GM12878 (cell line): ENCODE data around the gene CATSPER4. TPM values are rescaled to one million over a fixed set of nuclear protein-coding genes. Genes with fewer than 3 reads are reported as not detected.

Experiments used
- ATF7 ChIP-seq: fragments of 450-650 bp; IDR thresholded peaks from 2 replicates; pipeline ENCODE4 v1.6.1; 2016; ENCODE audit warnings: low read depth, mild to moderate bottlenecking
- BRCA1 ChIP-seq: IDR thresholded peaks from 2 replicates; pipeline ENCODE4 v1.6.1; 2011; ENCODE audit warnings: low read depth, low read length, improper control_type of control experiment
- CREM ChIP-seq: IDR thresholded peaks from 2 replicates; pipeline ENCODE4 v1.6.1; 2014; ENCODE audit warnings: antibody characterized with exemption, low read depth
- EED ChIP-seq: sonication (generic); IDR thresholded peaks from 2 replicates; pipeline ENCODE4 v1.6.1; 2016; ENCODE audit warnings: antibody characterized with exemption, low read depth
- ESRRA ChIP-seq: IDR thresholded peaks from 2 replicates; pipeline ENCODE4 v1.6.1; 2012; ENCODE audit warnings: mild to moderate bottlenecking, low read length, improper control_type of control experiment
- IKZF2 ChIP-seq, 2 experiments: fragments of 450-650 bp; IDR thresholded peaks; 2 replicates each; pipeline ENCODE4 v1.6.1; 2017; ENCODE audit warnings: mild to moderate bottlenecking in 2 of 2, moderate library complexity in 2 of 2
- JUNB ChIP-seq: IDR thresholded peaks from 2 replicates; pipeline ENCODE4 v1.6.1; 2016; ENCODE audit warnings: antibody characterized with exemption, mild to moderate bottlenecking
- MXI1 ChIP-seq: fragments of 150-350 bp; IDR thresholded peaks from 2 replicates; pipeline ENCODE4 v1.6.1; 2011; ENCODE audit warnings: low read depth, mild to moderate bottlenecking, inconsistent platforms, low read length, improper control_type of control experiment
- MYC ChIP-seq: IDR thresholded peaks from 2 replicates; pipeline ENCODE4 v1.6.1; 2011; ENCODE audit warnings: mild to moderate bottlenecking, low read length, moderate library complexity, inconsistent platforms; ENCODE audit not compliant: insufficient read depth, insufficient replicate concordance, insufficient read length, severe bottlenecking
- NBN ChIP-seq: fragments of 450-650 bp; IDR thresholded peaks from 2 replicates; pipeline ENCODE4 v1.6.1; 2016
- NFXL1 ChIP-seq: fragments of 450-650 bp; IDR thresholded peaks from 2 replicates; pipeline ENCODE4 v1.6.1; 2017; ENCODE audit warnings: antibody characterized with exemption, mild to moderate bottlenecking, borderline replicate concordance
- NR2C2 ChIP-seq: IDR thresholded peaks from 2 replicates; pipeline ENCODE4 v1.6.1; 2011; ENCODE audit warnings: borderline replicate concordance, low read depth; ENCODE audit not compliant: control insufficient read depth, insufficient read length
- POLR2AphosphoS5 ChIP-seq: IDR thresholded peaks from 2 replicates; pipeline ENCODE4 v1.6.1; 2011; ENCODE audit warnings: mild to moderate bottlenecking, low read length, inconsistent platforms
- RFX5 ChIP-seq: IDR thresholded peaks from 2 replicates; pipeline ENCODE4 v1.6.1; 2011; ENCODE audit warnings: low read depth, low read length, improper control_type of control experiment
- RUNX3 ChIP-seq: IDR thresholded peaks from 2 replicates; pipeline ENCODE4 v1.6.1; 2012; ENCODE audit warnings: low read length, inconsistent platforms
- SIN3A ChIP-seq: IDR thresholded peaks from 2 replicates; pipeline ENCODE4 v1.6.1; 2012; ENCODE audit warnings: low read depth, low read length, improper control_type of control experiment
- SMC3 ChIP-seq: IDR thresholded peaks from 2 replicates; pipeline ENCODE4 v1.6.1; 2011; ENCODE audit warnings: low read length, improper control_type of control experiment, borderline replicate concordance
- SUZ12 ChIP-seq: fragments of 200-600 bp; sonication (generic); IDR thresholded peaks from one replicate; pipeline ENCODE4 v1.6.1; 2018; ENCODE audit warnings: antibody characterized with exemption, mild to moderate bottlenecking; ENCODE audit not compliant: unreplicated experiment
- TARDBP ChIP-seq: IDR thresholded peaks from 2 replicates; pipeline ENCODE4 v1.6.1; 2016; ENCODE audit warnings: borderline replicate concordance
- ZNF207 ChIP-seq: fragments of 450-650 bp; IDR thresholded peaks from 2 replicates; pipeline ENCODE4 v1.6.1; 2014; ENCODE audit warnings: antibody characterized with exemption, mild to moderate bottlenecking, borderline replicate concordance
- ZNF217 ChIP-seq: fragments of 450-650 bp; IDR thresholded peaks from 2 replicates; pipeline ENCODE4 v1.6.1; 2017; ENCODE audit warnings: antibody characterized with exemption, mild to moderate bottlenecking
- ZNF622 ChIP-seq: fragments of 450-650 bp; IDR thresholded peaks from 2 replicates; pipeline ENCODE4 v1.6.1; 2017; ENCODE audit warnings: mild to moderate bottlenecking, inconsistent platforms
- polyA plus RNA-seq, 11 experiments: library from polyadenylated mRNA; depleted of rRNA in 4 of 11; unstranded in 6 of 11; stranded (reverse) in 5 of 11; fragments of >200 nt; fragmentation: Nextera tagmentation in 4 of 11; fragmentation: Illumina TruSeq in 1 of 11; extraction: Ambion mirVana in 4 of 11; extraction: Trizol in 1 of 11; gene quantifications; 1 replicate in 1 of 11; 2 replicates in 10 of 11; pipeline versions ENCODE4 v1.2.1 to v1.2.3, GENCODE V29; 2011 to 2016; ENCODE audit warnings: inconsistent platforms in 2 of 11, missing spikeins in 2 of 11, low read depth in 1 of 11
- total RNA-seq, 4 experiments: library from RNA; depleted of rRNA in 3 of 4; stranded (reverse); fragments of >200 nt in 3 of 4; fragmentation: Illumina TruSeq in 1 of 4; extraction: Trizol in 1 of 4; gene quantifications; 2 replicates each; pipeline versions ENCODE4 v1.2.1 to v1.2.3, GENCODE V29; 2013 to 2021
- TF ChIP-seq, protein P1 (sequence below): fragments of 150-350 bp; IDR thresholded peaks from 2 replicates; pipeline ENCODE4 v1.6.1; 2016; ENCODE audit warnings: low read depth, low read length
- TF ChIP-seq, protein P2 (sequence below): IDR thresholded peaks from 2 replicates; pipeline ENCODE4 v1.6.1; 2011; ENCODE audit warnings: borderline replicate concordance, low read depth, mild to moderate bottlenecking, moderate library complexity, mixed read lengths, low read length; ENCODE audit not compliant: insufficient read depth; ENCODE audit errors: extremely low read length
- TF ChIP-seq, protein P3 (sequence below): fragments of 450-650 bp; IDR thresholded peaks from 2 replicates; pipeline ENCODE4 v1.6.1; 2017; ENCODE audit warnings: antibody characterized with exemption, mild to moderate bottlenecking, moderate library complexity

Gene CATSPER4
- total and polyA plus RNA-seq, 10 of the 15 experiments (the other 5 are each of a cell fraction or from before 2014, with no cell fraction given) = 0.13 TPM; not detected in 9

DNA sequence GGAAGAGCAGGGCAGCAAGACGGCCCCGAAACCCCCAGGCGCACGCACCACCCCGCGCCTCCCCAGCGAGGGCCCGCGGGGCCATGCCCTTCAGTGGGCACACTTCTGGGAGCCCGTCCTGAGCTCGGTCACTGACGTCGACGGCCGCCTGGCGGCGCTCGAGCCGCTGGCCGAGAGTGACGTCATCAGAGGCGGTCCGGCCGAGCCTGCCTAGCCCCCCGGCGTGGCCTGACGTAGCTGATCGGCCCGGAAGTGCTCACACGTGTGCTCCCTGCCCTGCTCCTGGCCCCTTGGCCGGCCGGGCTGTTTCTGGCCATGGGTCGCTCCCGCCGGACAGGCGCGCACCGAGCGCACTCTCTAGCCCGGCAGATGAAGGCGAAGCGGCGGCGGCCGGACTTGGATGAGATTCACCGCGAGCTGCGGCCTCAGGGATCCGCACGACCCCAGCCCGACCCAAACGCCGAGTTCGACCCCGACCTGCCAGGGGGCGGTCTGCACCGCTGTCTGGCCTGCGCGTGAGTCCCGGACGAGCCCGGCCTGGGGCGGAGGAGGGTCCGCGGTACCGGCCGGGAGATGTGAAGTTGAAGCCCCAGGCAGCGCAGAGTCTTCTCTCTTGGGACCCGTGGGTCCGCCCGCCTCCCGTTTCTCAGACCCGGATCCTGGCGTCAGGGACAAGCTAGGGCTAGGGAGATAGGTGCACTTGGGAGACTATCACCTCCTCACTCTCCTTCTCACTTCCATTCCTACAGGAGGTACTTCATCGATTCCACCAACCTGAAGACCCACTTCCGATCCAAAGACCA, 20.5 kb upstream of the CATSPER4 start, which contains the start of gene ZNF593 (continued):
- TF ChIP-seq, protein P1, sequence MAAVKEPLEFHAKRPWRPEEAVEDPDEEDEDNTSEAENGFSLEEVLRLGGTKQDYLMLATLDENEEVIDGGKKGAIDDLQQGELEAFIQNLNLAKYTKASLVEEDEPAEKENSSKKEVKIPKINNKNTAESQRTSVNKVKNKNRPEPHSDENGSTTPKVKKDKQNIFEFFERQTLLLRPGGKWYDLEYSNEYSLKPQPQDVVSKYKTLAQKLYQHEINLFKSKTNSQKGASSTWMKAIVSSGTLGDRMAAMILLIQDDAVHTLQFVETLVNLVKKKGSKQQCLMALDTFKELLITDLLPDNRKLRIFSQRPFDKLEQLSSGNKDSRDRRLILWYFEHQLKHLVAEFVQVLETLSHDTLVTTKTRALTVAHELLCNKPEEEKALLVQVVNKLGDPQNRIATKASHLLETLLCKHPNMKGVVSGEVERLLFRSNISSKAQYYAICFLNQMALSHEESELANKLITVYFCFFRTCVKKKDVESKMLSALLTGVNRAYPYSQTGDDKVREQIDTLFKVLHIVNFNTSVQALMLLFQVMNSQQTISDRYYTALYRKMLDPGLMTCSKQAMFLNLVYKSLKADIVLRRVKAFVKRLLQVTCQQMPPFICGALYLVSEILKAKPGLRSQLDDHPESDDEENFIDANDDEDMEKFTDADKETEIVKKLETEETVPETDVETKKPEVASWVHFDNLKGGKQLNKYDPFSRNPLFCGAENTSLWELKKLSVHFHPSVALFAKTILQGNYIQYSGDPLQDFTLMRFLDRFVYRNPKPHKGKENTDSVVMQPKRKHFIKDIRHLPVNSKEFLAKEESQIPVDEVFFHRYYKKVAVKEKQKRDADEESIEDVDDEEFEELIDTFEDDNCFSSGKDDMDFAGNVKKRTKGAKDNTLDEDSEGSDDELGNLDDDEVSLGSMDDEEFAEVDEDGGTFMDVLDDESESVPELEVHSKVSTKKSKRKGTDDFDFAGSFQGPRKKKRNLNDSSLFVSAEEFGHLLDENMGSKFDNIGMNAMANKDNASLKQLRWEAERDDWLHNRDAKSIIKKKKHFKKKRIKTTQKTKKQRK = no peak
- no peak for TF ChIP-seq NR2C2
- TF ChIP-seq ZNF217 = no peak
- TF ChIP-seq IKZF2 (IDR thresholded peaks at IDR 0.05) = peak; percentile 24 to 39; a peak in 1 of 4 replicates
- TF ChIP-seq SMC3 = peak; percentile 78
- TF ChIP-seq ZNF622 = no peak
- peak; percentile 99 for TF ChIP-seq ATF7
- TF ChIP-seq BRCA1 = peak; percentile 66; the same call in 1 of the 2 replicates
- TF ChIP-seq NFXL1 = peak; percentile 92
- TF ChIP-seq MYC = peak; percentile 54
- peak; percentile 99 for TF ChIP-seq CREM
- TF ChIP-seq TARDBP = peak; percentile 31; the same call in 1 of the 2 replicates
- TF ChIP-seq, protein P2, sequence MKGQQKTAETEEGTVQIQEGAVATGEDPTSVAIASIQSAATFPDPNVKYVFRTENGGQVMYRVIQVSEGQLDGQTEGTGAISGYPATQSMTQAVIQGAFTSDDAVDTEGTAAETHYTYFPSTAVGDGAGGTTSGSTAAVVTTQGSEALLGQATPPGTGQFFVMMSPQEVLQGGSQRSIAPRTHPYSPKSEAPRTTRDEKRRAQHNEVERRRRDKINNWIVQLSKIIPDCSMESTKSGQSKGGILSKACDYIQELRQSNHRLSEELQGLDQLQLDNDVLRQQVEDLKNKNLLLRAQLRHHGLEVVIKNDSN = peak; percentile 50
- TF ChIP-seq RFX5 = peak; percentile 82; the same call in 1 of the 2 replicates
- TF ChIP-seq NBN = peak; percentile 100
- TF ChIP-seq ZNF207 = peak; percentile 63; the same call in 1 of the 2 replicates
- peak; percentile 45; the same call in 1 of the 2 replicates for TF ChIP-seq RUNX3
- no peak for TF ChIP-seq JUNB
- TF ChIP-seq POLR2AphosphoS5 = peak; percentile 80; the same call in 1 of the 2 replicates
- TF ChIP-seq EED = no peak
- TF ChIP-seq SUZ12 = no peak
- TF ChIP-seq ESRRA = peak; percentile 82; the same call in 1 of the 2 replicates
- TF ChIP-seq, protein P3, sequence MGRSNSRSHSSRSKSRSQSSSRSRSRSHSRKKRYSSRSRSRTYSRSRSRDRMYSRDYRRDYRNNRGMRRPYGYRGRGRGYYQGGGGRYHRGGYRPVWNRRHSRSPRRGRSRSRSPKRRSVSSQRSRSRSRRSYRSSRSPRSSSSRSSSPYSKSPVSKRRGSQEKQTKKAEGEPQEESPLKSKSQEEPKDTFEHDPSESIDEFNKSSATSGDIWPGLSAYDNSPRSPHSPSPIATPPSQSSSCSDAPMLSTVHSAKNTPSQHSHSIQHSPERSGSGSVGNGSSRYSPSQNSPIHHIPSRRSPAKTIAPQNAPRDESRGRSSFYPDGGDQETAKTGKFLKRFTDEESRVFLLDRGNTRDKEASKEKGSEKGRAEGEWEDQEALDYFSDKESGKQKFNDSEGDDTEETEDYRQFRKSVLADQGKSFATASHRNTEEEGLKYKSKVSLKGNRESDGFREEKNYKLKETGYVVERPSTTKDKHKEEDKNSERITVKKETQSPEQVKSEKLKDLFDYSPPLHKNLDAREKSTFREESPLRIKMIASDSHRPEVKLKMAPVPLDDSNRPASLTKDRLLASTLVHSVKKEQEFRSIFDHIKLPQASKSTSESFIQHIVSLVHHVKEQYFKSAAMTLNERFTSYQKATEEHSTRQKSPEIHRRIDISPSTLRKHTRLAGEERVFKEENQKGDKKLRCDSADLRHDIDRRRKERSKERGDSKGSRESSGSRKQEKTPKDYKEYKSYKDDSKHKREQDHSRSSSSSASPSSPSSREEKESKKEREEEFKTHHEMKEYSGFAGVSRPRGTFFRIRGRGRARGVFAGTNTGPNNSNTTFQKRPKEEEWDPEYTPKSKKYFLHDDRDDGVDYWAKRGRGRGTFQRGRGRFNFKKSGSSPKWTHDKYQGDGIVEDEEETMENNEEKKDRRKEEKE = no peak
- TF ChIP-seq SIN3A = peak; percentile 90
- peak; percentile 97 for TF ChIP-seq MXI1
